Mammary epithelial cell (primary cell): ENCODE data around the gene PEX11B.

Source experiments
- EZH2 ChIP-seq: IDR thresholded peaks from 2 replicates; pipeline ENCODE4 v1.6.1; 2012; ENCODE audit warnings: low read length, inconsistent platforms, borderline replicate concordance
- TF ChIP-seq, protein P1 (sequence below), 2 donors: IDR thresholded peaks in 1 of 2; conservative IDR thresholded peaks in 1 of 2; 2 replicates each; pipeline ENCODE4 v1.5.1; 2011 to 2012; ENCODE audit warnings: inconsistent platforms in 2 of 2, low read length in 2 of 2, mild to moderate bottlenecking in 2 of 2, control low read depth in 1 of 2, low read depth in 1 of 2; ENCODE audit not compliant: insufficient read depth in 1 of 2; ENCODE audit errors: extremely low read depth in 1 of 2

DNA sequence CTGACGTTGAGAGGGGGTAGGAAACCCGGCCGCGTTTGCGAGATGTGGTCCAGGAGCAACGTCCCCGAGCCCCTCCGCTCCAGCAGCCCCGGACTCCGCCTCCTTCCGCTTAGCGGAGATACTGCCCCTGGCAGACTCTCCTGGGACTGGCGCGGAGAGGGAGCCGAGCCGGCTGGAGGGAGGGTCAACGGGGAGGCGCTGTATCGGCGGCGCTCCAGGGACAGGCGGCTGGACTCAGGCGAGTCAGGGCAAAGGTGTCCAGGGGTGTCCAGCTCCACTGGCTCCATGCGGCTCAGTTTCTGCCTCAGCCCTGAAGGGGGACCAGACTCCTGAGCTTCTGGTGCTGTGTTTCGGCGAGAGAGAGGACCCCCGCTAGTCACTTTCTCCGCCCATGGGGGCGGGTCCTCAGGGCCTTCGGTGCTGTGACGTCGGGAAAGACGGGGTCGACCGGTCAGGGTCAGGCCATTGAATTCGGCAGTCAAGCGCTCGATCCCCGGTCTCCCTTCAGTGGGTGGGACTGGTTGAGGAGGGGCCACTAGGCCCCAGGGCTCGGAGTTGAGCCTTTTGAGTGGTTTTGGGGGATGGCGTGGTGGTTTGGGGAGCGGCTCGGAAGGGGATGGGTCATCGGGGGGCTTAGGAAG lies 42.1 kb upstream of the PEX11B start:
- TF ChIP-seq, protein P1, sequence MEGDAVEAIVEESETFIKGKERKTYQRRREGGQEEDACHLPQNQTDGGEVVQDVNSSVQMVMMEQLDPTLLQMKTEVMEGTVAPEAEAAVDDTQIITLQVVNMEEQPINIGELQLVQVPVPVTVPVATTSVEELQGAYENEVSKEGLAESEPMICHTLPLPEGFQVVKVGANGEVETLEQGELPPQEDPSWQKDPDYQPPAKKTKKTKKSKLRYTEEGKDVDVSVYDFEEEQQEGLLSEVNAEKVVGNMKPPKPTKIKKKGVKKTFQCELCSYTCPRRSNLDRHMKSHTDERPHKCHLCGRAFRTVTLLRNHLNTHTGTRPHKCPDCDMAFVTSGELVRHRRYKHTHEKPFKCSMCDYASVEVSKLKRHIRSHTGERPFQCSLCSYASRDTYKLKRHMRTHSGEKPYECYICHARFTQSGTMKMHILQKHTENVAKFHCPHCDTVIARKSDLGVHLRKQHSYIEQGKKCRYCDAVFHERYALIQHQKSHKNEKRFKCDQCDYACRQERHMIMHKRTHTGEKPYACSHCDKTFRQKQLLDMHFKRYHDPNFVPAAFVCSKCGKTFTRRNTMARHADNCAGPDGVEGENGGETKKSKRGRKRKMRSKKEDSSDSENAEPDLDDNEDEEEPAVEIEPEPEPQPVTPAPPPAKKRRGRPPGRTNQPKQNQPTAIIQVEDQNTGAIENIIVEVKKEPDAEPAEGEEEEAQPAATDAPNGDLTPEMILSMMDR (conservative IDR thresholded peaks at IDR 0.05 in 1 of 2, IDR thresholded peaks at IDR 0.05 in 1 of 2; ENCODE audit: extremely low read depth in 1 of 2, insufficient read depth in 1 of 2, low read depth in 1 of 2, low read length in 2 of 2): no peak
- TF ChIP-seq EZH2: no peak
